OCI-LY3 (cell line): ENCODE data around the gene WBP2.

Experiments used
- H2AFZ ChIP-seq: fragments of 200-600, 300-600 bp; shearing (Covaris generic); 2 replicates; pipeline ENCODE4 v1.6.0; 2014; ENCODE audit warnings: antibody characterized with exemption, low read depth, low read length
- H3K27ac ChIP-seq: fragments of 200-600, 300-600 bp; sonication (generic); 2 replicates; pipeline ENCODE4 v1.5.1; 2014; ENCODE audit warnings: mild to moderate bottlenecking, low read length, moderate library complexity, mixed read lengths
- H3K27me3 ChIP-seq: fragments of 200-600, 300-600 bp; sonication (generic); 2 replicates; pipeline ENCODE4 v1.6.1; 2014; ENCODE audit warnings: low read depth, low read length, mixed read lengths
- H3K36me3 ChIP-seq: fragments of 200-600, 300-600 bp; sonication (generic); replicated peaks from 2 replicates; pipeline ENCODE3; 2014; ENCODE audit warnings: low read depth, low read length, mixed read lengths
- H3K4me1 ChIP-seq: fragments of 300-600, 200-600 bp; sonication (generic); 2 replicates; pipeline ENCODE4 v1.6.1; 2014; ENCODE audit warnings: low read length, mixed read lengths
- H3K4me2 ChIP-seq: fragments of 200-600, 300-600 bp; sonication (generic); 2 replicates; pipeline ENCODE4 v1.6.1; 2014; ENCODE audit warnings: low read length, mixed read lengths
- H3K4me3 ChIP-seq: fragments of 300-600, 200-600 bp; sonication (generic); 2 replicates; pipeline ENCODE4 v1.5.1; 2014; ENCODE audit warnings: antibody characterized with exemption, mild to moderate bottlenecking, low read length, moderate library complexity
- H3K79me2 ChIP-seq: fragments of 300-600, 200-600 bp; shearing (Covaris generic); 2 replicates; pipeline ENCODE4 v1.6.1; 2014; ENCODE audit warnings: mild to moderate bottlenecking, low read length, mixed read lengths
- H3K9ac ChIP-seq: fragments of 300-600, 200-600 bp; shearing (Covaris generic); 2 replicates; pipeline ENCODE4 v1.6.0; 2014; ENCODE audit warnings: mild to moderate bottlenecking, low read length, moderate library complexity
- H3K9me3 ChIP-seq: fragments of 200-600, 300-600 bp; shearing (Covaris generic); 2 replicates; pipeline ENCODE4 v1.6.1; 2014; ENCODE audit warnings: low read length, mixed read lengths; ENCODE audit not compliant: insufficient read depth
- H4K20me1 ChIP-seq: fragments of 200-600, 300-600 bp; sonication (generic); 2 replicates; pipeline ENCODE4 v1.6.1; 2016; ENCODE audit warnings: low read length, mixed read lengths; ENCODE audit not compliant: insufficient read depth
- EZH2phosphoT487 ChIP-seq: fragments of 200-600 bp; shearing (Covaris generic); IDR thresholded peaks from 2 replicates; pipeline ENCODE4 v1.6.1; 2018; ENCODE audit warnings: antibody characterized with exemption, mixed run types, low read depth
- TF ChIP-seq, protein P1 (sequence below): fragments of 200-600, 300-600 bp; sonication (generic); IDR thresholded peaks from 2 replicates; pipeline ENCODE4 v1.5.1; 2014; ENCODE audit warnings: antibody characterized with exemption, low read length, low read depth

The WBP2 gene

GRCh38 chr17:75830164-75831031, 24.7 kb downstream of the WBP2 start:
- H2AFZ ChIP-seq, result no peak overlapping the region
- no peak overlapping the region for H3K4me2 ChIP-seq
- H3K9ac ChIP-seq, result no peak overlapping the region
- no peak overlapping the region for H3K4me3 ChIP-seq
- H3K27me3 ChIP-seq, result no peaks in the 10 kb centered on the region
- peaks cover 10% of the 10 kb centered on the region; the same call in 1 of the 2 replicates for H3K4me1 ChIP-seq
- no peaks in the 10 kb centered on the region for H3K9me3 ChIP-seq
- H3K27ac ChIP-seq, result no peak overlapping the region
- TF ChIP-seq, protein P1, sequence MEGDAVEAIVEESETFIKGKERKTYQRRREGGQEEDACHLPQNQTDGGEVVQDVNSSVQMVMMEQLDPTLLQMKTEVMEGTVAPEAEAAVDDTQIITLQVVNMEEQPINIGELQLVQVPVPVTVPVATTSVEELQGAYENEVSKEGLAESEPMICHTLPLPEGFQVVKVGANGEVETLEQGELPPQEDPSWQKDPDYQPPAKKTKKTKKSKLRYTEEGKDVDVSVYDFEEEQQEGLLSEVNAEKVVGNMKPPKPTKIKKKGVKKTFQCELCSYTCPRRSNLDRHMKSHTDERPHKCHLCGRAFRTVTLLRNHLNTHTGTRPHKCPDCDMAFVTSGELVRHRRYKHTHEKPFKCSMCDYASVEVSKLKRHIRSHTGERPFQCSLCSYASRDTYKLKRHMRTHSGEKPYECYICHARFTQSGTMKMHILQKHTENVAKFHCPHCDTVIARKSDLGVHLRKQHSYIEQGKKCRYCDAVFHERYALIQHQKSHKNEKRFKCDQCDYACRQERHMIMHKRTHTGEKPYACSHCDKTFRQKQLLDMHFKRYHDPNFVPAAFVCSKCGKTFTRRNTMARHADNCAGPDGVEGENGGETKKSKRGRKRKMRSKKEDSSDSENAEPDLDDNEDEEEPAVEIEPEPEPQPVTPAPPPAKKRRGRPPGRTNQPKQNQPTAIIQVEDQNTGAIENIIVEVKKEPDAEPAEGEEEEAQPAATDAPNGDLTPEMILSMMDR, result peak; percentile 46
- TF ChIP-seq EZH2phosphoT487, result no peak
- H3K36me3 ChIP-seq, result peaks cover 12% of the 10 kb centered on the region
- no peaks in the 10 kb centered on the region for H3K79me2 ChIP-seq
- no peaks in the 10 kb centered on the region for H4K20me1 ChIP-seq

- Histone ChIP-seq H3K4me1 (peaks cover 10% of the 10 kb centered on the region; the same call in 1 of the 2 replicates), H3K27ac (no peak overlapping the region), H3K9ac (no peak overlapping the region)
These were observed 25.4 kb downstream of the WBP2 start for GRCh38 chr17:75829747-75830146.

GRCh38 chr17:75828741-75829140, 26.4 kb downstream of the WBP2 start:
- Histone ChIP-seq H3K27ac (no peak overlapping the region), H3K27me3 (no peaks in the 10 kb centered on the region), H3K4me3 (no peak overlapping the region), H3K79me2 (no peaks in the 10 kb centered on the region), H2AFZ (no peak overlapping the region), H4K20me1 (no peaks in the 10 kb centered on the region), H3K36me3 (peaks cover 15% of the 10 kb centered on the region), H3K9ac (no peak overlapping the region), H3K4me2 (no peak overlapping the region), H3K9me3 (no peaks in the 10 kb centered on the region), H3K4me1 (peaks cover 10% of the 10 kb centered on the region; the same call in 1 of the 2 replicates)
- TF ChIP-seq, protein P1, result no peak
- TF ChIP-seq EZH2phosphoT487, result no peak

More at GRCh38 chr17:75829747-75830146, 25.4 kb downstream of the WBP2 start:
- Histone ChIP-seq H3K9me3 (no peaks in the 10 kb centered on the region), H3K36me3 (peaks cover 12% of the 10 kb centered on the region), H3K4me3 (no peak overlapping the region), H3K27me3 (no peaks in the 10 kb centered on the region), H4K20me1 (no peaks in the 10 kb centered on the region), H2AFZ (no peak overlapping the region), H3K4me2 (no peak overlapping the region), H3K79me2 (no peaks in the 10 kb centered on the region)
- TF ChIP-seq, protein P1, result no peak
- no peak for TF ChIP-seq EZH2phosphoT487

GRCh38 chr17:75828076-75828400, 27.1 kb downstream of the WBP2 start:
- no peak overlapping the region for H3K27ac ChIP-seq

More at GRCh38 chr17:75828076-75828400, 27.1 kb downstream of the WBP2 start:
- no peaks in the 10 kb centered on the region for H3K27me3 ChIP-seq
- no peak overlapping the region for H2AFZ ChIP-seq
- H3K4me2 ChIP-seq, result peak overlapping the region; percentile 56
- no peaks in the 10 kb centered on the region for H4K20me1 ChIP-seq
- peaks cover 16% of the 10 kb centered on the region for H3K36me3 ChIP-seq
- H3K79me2 ChIP-seq, result no peaks in the 10 kb centered on the region
- peak overlapping the region; percentile 57 for H3K4me3 ChIP-seq
- peaks cover 10% of the 10 kb centered on the region; the same call in 1 of the 2 replicates for H3K4me1 ChIP-seq
- TF ChIP-seq, protein P1, result no peak
- peak overlapping the region; percentile 10; the same call in 1 of the 2 replicates for H3K9ac ChIP-seq
- H3K9me3 ChIP-seq, result no peaks in the 10 kb centered on the region
